GM21367 (cell line): ENCODE measurements around the gene PNPLA1.

Experiments
- ATAC-seq: cut with Tn5 transposase; IDR thresholded peaks from one replicate; pipeline ENCODE4 v1.9.1; 2021; ENCODE audit not compliant: unreplicated experiment

PNPLA1 gene

GRCh38 chr6:36355819-36356218, 86.0 kb downstream of the PNPLA1 start:
- ATAC-seq = no peak

GRCh38 chr6:36357872-36358225, 88.0 kb downstream of the PNPLA1 start:
- no peak for ATAC-seq
